Panc1 (cell line): ENCODE measurements around the gene USB1. TPM values are rescaled to one million over a fixed set of nuclear protein-coding genes. Genes with fewer than 3 reads are reported as not detected.

ENCODE experiments used
- ATAC-seq: fragments of 200-7000 bp; cut with Tn5 transposase; 2 replicates; pipeline ENCODE4 v1.9.1; 2020; ENCODE audit warnings: mild to moderate bottlenecking, moderate library complexity
- BruUV-seq: library from RNA; stranded (reverse); fragments of 400-500 nt; replicated peaks from 2 replicates; lab custom pipeline; 2021; lab: Mats Ljungman, UMichigan
- CTCF ChIA-PET: fragments of 300-600 bp; sonication (Branson Sonifier 250); formaldehyde crosslinking; loops from one replicate; lab custom pipeline; 2022; ENCODE audit warnings: antibody characterized with exemption; lab: Charles Lee
- POLR2A ChIA-PET: fragments of 300-600 bp; sonication (Branson Sonifier 250); formaldehyde crosslinking; loops from one replicate; lab custom pipeline; 2022; ENCODE audit warnings: antibody characterized with exemption; lab: Charles Lee
- DNase-seq: peaks from one replicate; pipeline ENCODE4 v3.0.0-alpha.2; 2010; ENCODE audit warnings: low read depth, low spot score
- H3K27ac ChIP-seq: 2 replicates; pipeline ENCODE4 v1.5.1; 2011; ENCODE audit warnings: mild to moderate bottlenecking, low read length, inconsistent platforms
- H3K27me3 ChIP-seq: fragments of 200-500 bp; sonication (Bioruptor generic); 2 replicates; pipeline ENCODE4 v1.6.0; 2014; ENCODE audit warnings: low read length, inconsistent platforms; ENCODE audit not compliant: control insufficient read depth, insufficient read depth
- H3K36me3 ChIP-seq: fragments of 200-500 bp; sonication (Bioruptor generic); 2 replicates; pipeline ENCODE4 v1.5.1; 2014; ENCODE audit warnings: inconsistent platforms, mild to moderate bottlenecking, low read length, moderate library complexity; ENCODE audit not compliant: control insufficient read depth, insufficient read depth
- H3K4me1 ChIP-seq: 2 replicates; pipeline ENCODE4 v1.5.1; 2011; ENCODE audit warnings: inconsistent platforms, mild to moderate bottlenecking, low read length, moderate library complexity; ENCODE audit not compliant: control insufficient read depth, insufficient read depth
- H3K4me3 ChIP-seq, 2 experiments: 2 replicates each; pipeline ENCODE4 v1.5.1; 2011 to 2012; ENCODE audit warnings: low read depth in 2 of 2, low read length in 2 of 2, mild to moderate bottlenecking in 2 of 2, inconsistent platforms in 1 of 2, moderate library complexity in 1 of 2
- H3K9me3 ChIP-seq: fragments of 200-500 bp; sonication (Bioruptor generic); 2 replicates; pipeline ENCODE4 v1.5.1; 2014; ENCODE audit warnings: low read depth, mild to moderate bottlenecking, inconsistent platforms, low read length, moderate library complexity; ENCODE audit not compliant: control insufficient read depth, insufficient read depth
- POLR2AphosphoS5 ChIP-seq: IDR thresholded peaks from 2 replicates; pipeline ENCODE4 v1.6.1; 2012; ENCODE audit warnings: mild to moderate bottlenecking, low read depth, low read length, moderate library complexity
- SIN3A ChIP-seq: IDR thresholded peaks from 2 replicates; pipeline ENCODE4 v1.6.1; 2012; ENCODE audit warnings: low read depth, mild to moderate bottlenecking, low read length, moderate library complexity, borderline replicate concordance; ENCODE audit not compliant: insufficient read depth
- TCF7L2 ChIP-seq: IDR thresholded peaks from 2 replicates; pipeline ENCODE4 v1.6.1; 2011; ENCODE audit warnings: mild to moderate bottlenecking, low read depth, low read length, inconsistent platforms
- in situ Hi-C: cut with HindIII; loops from 2 replicates; pipeline ENCODE4 v1.10.0; 2016; ENCODE audit warnings: low sequenced_read_pairs, low pct_unique_long_range_greater_than_20kb
- intact Hi-C: fragments of 100-400 bp; cut with micrococcal nuclease; formaldehyde crosslinking; loops from one replicate; pipeline ENCODE4 v1.10.0; 2022; ENCODE audit not compliant: unreplicated experiment
- total RNA-seq: library from RNA; stranded (reverse); gene quantifications from one replicate; pipeline ENCODE4 v1.2.1, GENCODE V29; 2021; ENCODE audit not compliant: unreplicated experiment
- TF ChIP-seq, protein P1 (sequence below), 2 experiments: IDR thresholded peaks; 2 replicates each; pipeline ENCODE4 v1.6.1; 2011 to 2012; ENCODE audit warnings: low read depth in 2 of 2, control low read depth in 1 of 2, low read length in 1 of 2, mild to moderate bottlenecking in 1 of 2, moderate library complexity in 1 of 2; ENCODE audit not compliant: insufficient read depth in 1 of 2
- TF ChIP-seq, protein P2 (sequence below): fragments of 450-650 bp; IDR thresholded peaks from 2 replicates; pipeline ENCODE4 v1.5.1; 2017; ENCODE audit warnings: mild to moderate bottlenecking

Gene USB1
- total RNA-seq, 1 experiment from 2014 or later, result 58.2 TPM

DNA sequence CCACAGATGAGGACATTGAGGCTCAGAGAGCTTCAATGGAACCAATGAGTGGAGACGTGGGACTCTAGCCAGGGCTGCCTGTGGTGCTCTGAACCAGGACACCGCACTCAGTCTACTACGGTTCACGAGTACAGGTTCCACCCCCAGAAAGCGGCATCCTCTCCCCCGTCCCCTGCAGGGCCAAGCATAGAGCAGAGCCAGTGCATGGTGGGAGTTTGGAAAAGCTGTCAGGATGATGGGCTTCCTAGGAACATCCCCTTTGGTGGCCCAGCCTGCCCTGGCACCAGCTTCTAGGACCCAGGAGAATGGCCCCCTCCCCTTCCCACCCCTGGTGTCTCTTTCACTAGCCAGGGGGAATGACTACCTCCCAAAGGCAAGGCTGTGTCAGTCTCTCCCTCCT lies 9.1 kb upstream of the USB1 start:
- Histone ChIP-seq H3K4me3 (no peak overlapping the region), H3K9me3 (no peaks in the 10 kb centered on the region), H3K36me3 (no peaks in the 10 kb centered on the region), H3K27me3 (no peaks in the 10 kb centered on the region), H3K4me1 (no peaks in the 10 kb centered on the region), H3K27ac (no peak overlapping the region)
- ATAC-seq (no peak), DNase-seq (no peak)
- no TSS peak for BruUV-seq
- ChIA-PET POLR2A (no interaction called here), CTCF (interaction anchor here (0.6 kb wide), 1 partner anchor 129 kb away, joined by 5 read pairs; no protein-coding TSS in a partner anchor)
- TF ChIP-seq, protein P1, sequence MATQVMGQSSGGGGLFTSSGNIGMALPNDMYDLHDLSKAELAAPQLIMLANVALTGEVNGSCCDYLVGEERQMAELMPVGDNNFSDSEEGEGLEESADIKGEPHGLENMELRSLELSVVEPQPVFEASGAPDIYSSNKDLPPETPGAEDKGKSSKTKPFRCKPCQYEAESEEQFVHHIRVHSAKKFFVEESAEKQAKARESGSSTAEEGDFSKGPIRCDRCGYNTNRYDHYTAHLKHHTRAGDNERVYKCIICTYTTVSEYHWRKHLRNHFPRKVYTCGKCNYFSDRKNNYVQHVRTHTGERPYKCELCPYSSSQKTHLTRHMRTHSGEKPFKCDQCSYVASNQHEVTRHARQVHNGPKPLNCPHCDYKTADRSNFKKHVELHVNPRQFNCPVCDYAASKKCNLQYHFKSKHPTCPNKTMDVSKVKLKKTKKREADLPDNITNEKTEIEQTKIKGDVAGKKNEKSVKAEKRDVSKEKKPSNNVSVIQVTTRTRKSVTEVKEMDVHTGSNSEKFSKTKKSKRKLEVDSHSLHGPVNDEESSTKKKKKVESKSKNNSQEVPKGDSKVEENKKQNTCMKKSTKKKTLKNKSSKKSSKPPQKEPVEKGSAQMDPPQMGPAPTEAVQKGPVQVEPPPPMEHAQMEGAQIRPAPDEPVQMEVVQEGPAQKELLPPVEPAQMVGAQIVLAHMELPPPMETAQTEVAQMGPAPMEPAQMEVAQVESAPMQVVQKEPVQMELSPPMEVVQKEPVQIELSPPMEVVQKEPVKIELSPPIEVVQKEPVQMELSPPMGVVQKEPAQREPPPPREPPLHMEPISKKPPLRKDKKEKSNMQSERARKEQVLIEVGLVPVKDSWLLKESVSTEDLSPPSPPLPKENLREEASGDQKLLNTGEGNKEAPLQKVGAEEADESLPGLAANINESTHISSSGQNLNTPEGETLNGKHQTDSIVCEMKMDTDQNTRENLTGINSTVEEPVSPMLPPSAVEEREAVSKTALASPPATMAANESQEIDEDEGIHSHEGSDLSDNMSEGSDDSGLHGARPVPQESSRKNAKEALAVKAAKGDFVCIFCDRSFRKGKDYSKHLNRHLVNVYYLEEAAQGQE (IDR thresholded peaks at IDR 0.05; ENCODE audit: insufficient read depth in 1 of 2, low read depth in 2 of 2, low read length in 1 of 2), result no peak
- TF ChIP-seq POLR2AphosphoS5 (no peak), SIN3A (no peak), TCF7L2 (no peak)
- TF ChIP-seq, protein P2, sequence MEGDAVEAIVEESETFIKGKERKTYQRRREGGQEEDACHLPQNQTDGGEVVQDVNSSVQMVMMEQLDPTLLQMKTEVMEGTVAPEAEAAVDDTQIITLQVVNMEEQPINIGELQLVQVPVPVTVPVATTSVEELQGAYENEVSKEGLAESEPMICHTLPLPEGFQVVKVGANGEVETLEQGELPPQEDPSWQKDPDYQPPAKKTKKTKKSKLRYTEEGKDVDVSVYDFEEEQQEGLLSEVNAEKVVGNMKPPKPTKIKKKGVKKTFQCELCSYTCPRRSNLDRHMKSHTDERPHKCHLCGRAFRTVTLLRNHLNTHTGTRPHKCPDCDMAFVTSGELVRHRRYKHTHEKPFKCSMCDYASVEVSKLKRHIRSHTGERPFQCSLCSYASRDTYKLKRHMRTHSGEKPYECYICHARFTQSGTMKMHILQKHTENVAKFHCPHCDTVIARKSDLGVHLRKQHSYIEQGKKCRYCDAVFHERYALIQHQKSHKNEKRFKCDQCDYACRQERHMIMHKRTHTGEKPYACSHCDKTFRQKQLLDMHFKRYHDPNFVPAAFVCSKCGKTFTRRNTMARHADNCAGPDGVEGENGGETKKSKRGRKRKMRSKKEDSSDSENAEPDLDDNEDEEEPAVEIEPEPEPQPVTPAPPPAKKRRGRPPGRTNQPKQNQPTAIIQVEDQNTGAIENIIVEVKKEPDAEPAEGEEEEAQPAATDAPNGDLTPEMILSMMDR, result no peak
- intact Hi-C loops, result no loop called here
- in situ Hi-C loops, result no loop called here

DNA sequence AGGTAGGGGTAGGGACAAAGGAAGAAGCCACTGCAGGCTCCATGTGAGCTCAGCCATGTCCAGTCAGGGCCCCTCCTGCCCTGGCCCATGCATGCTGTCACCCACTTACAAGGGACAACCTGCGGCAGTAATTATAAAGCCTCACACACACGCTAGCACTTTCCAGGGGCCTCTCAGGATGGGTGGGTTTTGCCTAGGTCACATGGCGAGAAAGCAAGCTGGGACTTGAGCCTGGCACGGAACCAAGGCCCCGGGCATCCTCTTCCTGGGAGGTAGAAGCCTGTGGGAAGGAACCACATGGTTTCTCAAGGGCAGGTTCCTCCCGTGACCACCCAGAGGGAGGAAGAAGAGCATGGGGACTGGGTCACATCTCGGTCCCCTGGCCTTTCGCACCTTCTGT lies 7.8 kb upstream of the USB1 start:
- POLR2A ChIA-PET, result no interaction called here

More for the DNA sequence above, 7.8 kb upstream of the USB1 start:
- no peak for TF ChIP-seq TCF7L2
- TF ChIP-seq, protein P1 (IDR thresholded peaks at IDR 0.05; ENCODE audit: insufficient read depth in 1 of 2, low read depth in 2 of 2, low read length in 1 of 2), result no peak
- no peak for TF ChIP-seq SIN3A
- no peak for TF ChIP-seq POLR2AphosphoS5
- TF ChIP-seq, protein P2, result no peak
- Histone ChIP-seq H3K27me3 (no peaks in the 10 kb centered on the region), H3K36me3 (no peaks in the 10 kb centered on the region), H3K9me3 (no peaks in the 10 kb centered on the region), H3K27ac (no peak overlapping the region), H3K4me3 (no peak overlapping the region), H3K4me1 (no peaks in the 10 kb centered on the region)
- no TSS peak for BruUV-seq
- CTCF ChIA-PET, result no interaction called here
- no peak for DNase-seq
- no peak for ATAC-seq
- intact Hi-C loops (no loop called here), in situ Hi-C loops (no loop called here)
